ENCODE data around the gene SRSF4.

DNA sequence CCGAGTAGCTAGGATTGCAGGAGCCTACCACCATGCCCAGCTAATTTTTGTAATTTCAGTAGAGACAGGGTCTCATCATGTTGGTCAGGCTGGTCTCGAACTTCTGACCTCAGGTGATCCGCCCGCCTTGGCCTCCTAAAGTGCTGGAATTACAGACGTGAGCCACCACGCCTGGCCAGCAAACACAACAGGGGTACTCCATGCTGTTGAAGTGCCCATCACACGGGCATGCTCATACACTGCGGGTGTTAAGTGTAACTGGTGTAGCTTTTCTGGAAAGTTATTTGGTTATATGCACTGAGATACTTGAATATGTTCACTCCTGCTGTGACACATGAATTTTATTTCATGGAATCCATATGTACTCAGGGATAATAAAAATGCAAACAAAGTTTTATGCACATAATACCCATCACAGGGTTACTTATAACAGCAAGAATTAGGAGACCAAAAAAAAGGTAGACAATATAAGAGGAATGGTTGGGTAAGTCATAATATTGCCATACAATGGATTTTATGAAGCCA lies 9.2 kb downstream of the SRSF4 start:
- no peak for TF ChIP-seq EZH2 (IDR thresholded peaks at IDR 0.05; ENCODE audit: insufficient read depth, poor library complexity, severe bottlenecking)
- TF ChIP-seq EZH2phosphoT487 (IDR thresholded peaks at IDR 0.05; ENCODE audit: insufficient read depth, low read depth) = no peak

Measured in GM23248 (cell line).